AG04450 (cell line): ENCODE results near the gene RALGAPA1. TPM values are rescaled to one million over a fixed set of nuclear protein-coding genes. Genes with fewer than 3 reads are reported as not detected.

Source experiments
- CTCF ChIA-PET: fragments of 300-600, 350-600 bp; formaldehyde crosslinking; extraction: SDS; loops from one replicate; lab custom pipeline; 2022; ENCODE audit warnings: antibody characterized with exemption, inconsistent platforms; lab: Charles Lee
- POLR2A ChIA-PET: fragments of 350-600 bp; formaldehyde crosslinking; extraction: SDS; loops from one replicate; lab custom pipeline; 2021; ENCODE audit warnings: antibody characterized with exemption, inconsistent platforms; lab: Yijun Ruan, JAX
- DNase-seq: peaks from one replicate; pipeline ENCODE4 v3.0.0-alpha.2; 2011; ENCODE audit warnings: low read depth, low spot score
- H3K27ac ChIP-seq: one replicate; pipeline ENCODE4 v1.5.1; 2012; ENCODE audit warnings: low read depth, low read length, control low read depth
- H3K27me3 ChIP-seq: one replicate; pipeline ENCODE4 v1.6.0; 2012; ENCODE audit warnings: low read length; ENCODE audit not compliant: control insufficient read depth, insufficient read depth
- H3K4me3 ChIP-seq: 2 replicates; pipeline ENCODE4 v1.5.1; 2011; ENCODE audit warnings: mild to moderate bottlenecking, low read depth, low read length, control low read depth
- H3K9me3 ChIP-seq: 2 replicates; pipeline ENCODE4 v1.5.1; 2012; ENCODE audit warnings: low read length; ENCODE audit not compliant: control insufficient read depth, insufficient read depth
- polyA plus RNA-seq: library from polyadenylated mRNA; depleted of rRNA; stranded (reverse); fragments of >200 nt; gene quantifications from 2 replicates; pipeline ENCODE4 v1.2.3, GENCODE V29; 2011
- TF ChIP-seq, protein P1 (sequence below): IDR thresholded peaks from 2 replicates; pipeline ENCODE4 v1.5.1; 2011; ENCODE audit warnings: low read depth, low read length, control low read depth, inconsistent platforms

RALGAPA1 gene
- polyA plus RNA-seq, 1 experiment, result 9.7 TPM

DNA sequence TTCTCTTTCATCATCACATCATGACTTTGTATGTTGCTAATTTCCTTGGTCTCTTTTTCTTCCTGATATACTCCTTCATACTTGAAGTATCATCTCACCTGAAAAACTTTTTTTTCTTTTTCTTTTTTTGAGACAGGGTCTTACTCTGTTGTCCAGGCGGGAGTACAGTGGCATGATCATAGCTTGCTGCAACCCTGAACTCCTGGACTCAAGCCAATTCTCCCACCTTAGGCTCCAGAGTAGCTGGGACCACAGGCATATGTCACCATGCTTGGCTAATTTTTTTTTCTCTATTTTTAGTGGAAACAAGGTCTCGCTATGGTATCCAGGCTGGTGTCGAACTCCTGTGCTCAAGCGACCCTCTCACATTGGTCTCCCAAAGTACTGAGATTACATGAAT is 107.6 kb downstream of the RALGAPA1 start:
- CTCF ChIA-PET, result no interaction called here
- Histone ChIP-seq H3K9me3 (no peaks in the 10 kb centered on the region), H3K27me3 (no peaks in the 10 kb centered on the region), H3K4me3 (no peak overlapping the region), H3K27ac (no peak overlapping the region)
- POLR2A ChIA-PET, result no interaction called here
- TF ChIP-seq, protein P1, sequence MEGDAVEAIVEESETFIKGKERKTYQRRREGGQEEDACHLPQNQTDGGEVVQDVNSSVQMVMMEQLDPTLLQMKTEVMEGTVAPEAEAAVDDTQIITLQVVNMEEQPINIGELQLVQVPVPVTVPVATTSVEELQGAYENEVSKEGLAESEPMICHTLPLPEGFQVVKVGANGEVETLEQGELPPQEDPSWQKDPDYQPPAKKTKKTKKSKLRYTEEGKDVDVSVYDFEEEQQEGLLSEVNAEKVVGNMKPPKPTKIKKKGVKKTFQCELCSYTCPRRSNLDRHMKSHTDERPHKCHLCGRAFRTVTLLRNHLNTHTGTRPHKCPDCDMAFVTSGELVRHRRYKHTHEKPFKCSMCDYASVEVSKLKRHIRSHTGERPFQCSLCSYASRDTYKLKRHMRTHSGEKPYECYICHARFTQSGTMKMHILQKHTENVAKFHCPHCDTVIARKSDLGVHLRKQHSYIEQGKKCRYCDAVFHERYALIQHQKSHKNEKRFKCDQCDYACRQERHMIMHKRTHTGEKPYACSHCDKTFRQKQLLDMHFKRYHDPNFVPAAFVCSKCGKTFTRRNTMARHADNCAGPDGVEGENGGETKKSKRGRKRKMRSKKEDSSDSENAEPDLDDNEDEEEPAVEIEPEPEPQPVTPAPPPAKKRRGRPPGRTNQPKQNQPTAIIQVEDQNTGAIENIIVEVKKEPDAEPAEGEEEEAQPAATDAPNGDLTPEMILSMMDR, result no peak
- DNase-seq, result no peak

DNA sequence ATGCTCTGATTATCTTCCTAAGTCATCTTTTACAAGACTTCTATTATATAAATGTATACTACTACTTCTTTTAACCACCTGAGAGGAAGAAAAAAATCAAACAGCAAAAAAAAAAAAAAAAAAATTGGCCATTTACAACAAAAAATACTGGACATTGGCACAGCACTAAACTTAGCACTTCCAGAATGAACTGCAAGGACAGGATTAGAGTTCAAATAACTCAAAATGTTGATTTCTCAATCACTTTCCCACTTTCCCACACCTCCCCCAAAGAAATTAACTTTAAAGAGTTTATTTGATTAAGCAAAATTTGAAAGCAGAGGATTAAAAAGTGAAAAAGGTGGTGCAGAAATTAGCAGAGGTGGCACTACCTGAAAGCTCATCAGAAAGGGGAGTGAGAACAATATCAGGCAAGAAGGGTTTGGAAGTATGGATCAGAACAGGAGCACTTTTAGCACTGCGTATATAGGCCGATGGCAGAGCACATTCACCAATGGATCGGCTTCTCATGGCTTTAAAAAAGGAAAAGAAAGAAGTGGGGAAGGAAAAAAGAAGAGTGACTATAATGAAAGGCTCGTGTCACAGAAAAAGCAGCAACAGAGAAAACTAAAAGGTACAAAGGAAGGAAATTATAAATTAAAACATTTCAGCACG is 109.2 kb downstream of the RALGAPA1 start:
- Histone ChIP-seq H3K27me3 (no peaks in the 10 kb centered on the region), H3K27ac (no peak overlapping the region), H3K9me3 (no peaks in the 10 kb centered on the region), H3K4me3 (no peak overlapping the region)
- ChIA-PET POLR2A (no interaction called here), CTCF (interaction anchor here (2.3 to 2.7 kb wide), 2 partner anchors 11 to 13 kb away, joined by 7 to 8 read pairs; no protein-coding TSS in a partner anchor)
- DNase-seq, result no peak
- TF ChIP-seq, protein P1, result no peak

- CTCF ChIA-PET, result interaction anchor here (0.6 to 2.4 kb wide), 3 partner anchors 9 to 1328 kb away, joined by 4 to 16 read pairs (median 7); no protein-coding TSS in a partner anchor
- H3K27ac ChIP-seq, result no peak overlapping the region
- POLR2A ChIA-PET, result interaction anchor here (0.7 kb wide), 1 partner anchor 162 kb away, joined by 3 read pairs; no protein-coding TSS in a partner anchor
- TF ChIP-seq, protein P1, result no peak
- DNase-seq, result no peak
- no peaks in the 10 kb centered on the region for H3K9me3 ChIP-seq
- no peak overlapping the region for H3K4me3 ChIP-seq
- no peaks in the 10 kb centered on the region for H3K27me3 ChIP-seq
Measured at GRCh38 chr14:35696575-35696974, 112.5 kb downstream of the RALGAPA1 start.

DNA sequence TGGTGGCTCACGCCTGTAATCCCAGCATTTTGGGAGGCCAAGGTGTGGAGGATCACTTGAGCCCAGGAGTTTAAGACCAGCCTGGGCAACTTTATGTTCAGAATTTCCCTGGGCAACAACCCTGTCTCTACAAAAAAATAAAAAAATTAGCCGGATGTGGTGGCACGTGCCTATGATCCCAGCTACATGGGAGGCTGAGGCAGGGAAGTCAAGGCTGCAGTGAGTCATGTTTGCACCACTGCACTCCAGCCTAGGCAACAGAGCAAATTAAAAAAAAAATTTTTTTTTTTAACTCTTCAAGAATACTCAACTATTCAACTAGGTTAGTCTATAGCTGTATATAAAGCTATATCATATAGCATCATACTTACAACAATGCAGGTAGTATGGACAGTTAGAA is 113.0 kb downstream of the RALGAPA1 start:
- TF ChIP-seq, protein P1, result no peak
- Histone ChIP-seq H3K9me3 (no peaks in the 10 kb centered on the region), H3K27me3 (no peaks in the 10 kb centered on the region), H3K27ac (no peak overlapping the region), H3K4me3 (no peak overlapping the region)
- no peak for DNase-seq
- POLR2A ChIA-PET, result interaction anchor here (0.7 kb wide), 1 partner anchor 161 kb away, joined by 3 read pairs; no protein-coding TSS in a partner anchor
- CTCF ChIA-PET, result interaction anchor here (2.3 to 2.4 kb wide), 2 partner anchors 9 to 123 kb away, joined by 7 to 16 read pairs; no protein-coding TSS in a partner anchor

DNA sequence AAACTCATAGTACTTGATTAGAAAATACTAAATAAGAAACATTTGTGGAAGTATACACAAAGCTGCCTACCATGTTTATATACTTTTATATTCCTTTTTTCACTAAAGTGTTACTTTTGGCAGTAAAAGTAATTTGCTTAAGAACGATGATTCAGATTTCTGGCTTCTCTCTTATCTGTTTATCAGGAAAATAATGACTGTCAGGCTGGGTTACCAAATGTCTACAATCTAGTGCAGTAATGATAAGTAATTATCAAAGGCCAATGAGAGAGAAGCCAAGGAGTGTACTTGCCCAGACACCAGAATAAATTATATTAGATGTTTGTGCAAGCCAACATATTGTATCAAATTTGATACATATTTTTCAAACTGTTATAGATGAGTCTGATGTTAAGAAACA is 113.4 kb downstream of the RALGAPA1 start:
- no peaks in the 10 kb centered on the region for H3K27me3 ChIP-seq
- DNase-seq, result no peak
- H3K27ac ChIP-seq, result no peak overlapping the region
- TF ChIP-seq, protein P1, result no peak
- CTCF ChIA-PET, result interaction anchor here (1.9 to 2.4 kb wide), 3 partner anchors 8 to 273 kb away, joined by 5 to 16 read pairs (median 7); no protein-coding TSS in a partner anchor
- POLR2A ChIA-PET, result no interaction called here
- H3K4me3 ChIP-seq, result no peak overlapping the region
- no peaks in the 10 kb centered on the region for H3K9me3 ChIP-seq
